KMS-11 (cell line): ENCODE data around the gene RGS11.

Experiments used
- H2AFZ ChIP-seq: fragments of 200-600 bp; sonication (generic); 2 replicates; pipeline ENCODE4 v1.6.1; 2016; ENCODE audit warnings: antibody characterized with exemption, mixed run types, low read depth
- H3K27ac ChIP-seq: fragments of 200-600 bp; sonication (generic); 2 replicates; pipeline ENCODE4 v1.6.1; 2016; ENCODE audit warnings: mild to moderate bottlenecking, mixed run types
- H3K27me3 ChIP-seq: fragments of 200-600 bp; sonication (generic); 2 replicates; pipeline ENCODE4 v1.6.1; 2017; ENCODE audit warnings: mild to moderate bottlenecking, low read depth, mixed run types, moderate library complexity; ENCODE audit not compliant: insufficient read depth
- H3K36me3 ChIP-seq: fragments of 200-600 bp; sonication (generic); 2 replicates; pipeline ENCODE4 v1.6.1; 2017; ENCODE audit warnings: mild to moderate bottlenecking, mixed run types; ENCODE audit not compliant: insufficient read depth
- H3K4me1 ChIP-seq: fragments of 200-600 bp; sonication (generic); 2 replicates; pipeline ENCODE4 v1.6.1; 2016; ENCODE audit warnings: mild to moderate bottlenecking, low read depth, mixed run types; ENCODE audit not compliant: poor library complexity, severe bottlenecking
- H3K4me2 ChIP-seq: fragments of 200-600 bp; sonication (generic); 2 replicates; pipeline ENCODE4 v1.7.0; 2016; ENCODE audit warnings: mild to moderate bottlenecking, mixed run types
- H3K4me3 ChIP-seq: fragments of 200-600 bp; sonication (generic); IDR thresholded peaks from 2 replicates; pipeline ENCODE4 v1.6.1; 2017; ENCODE audit warnings: low read depth, low read length, mixed read lengths; ENCODE audit not compliant: insufficient read depth
- H3K79me2 ChIP-seq: fragments of 200-600 bp; sonication (generic); 2 replicates; pipeline ENCODE4 v1.6.1; 2016; ENCODE audit warnings: low read depth, mixed run types; ENCODE audit not compliant: insufficient read depth
- H3K9ac ChIP-seq: fragments of 200-600 bp; sonication (generic); 2 replicates; pipeline ENCODE4 v1.6.1; 2016; ENCODE audit warnings: mild to moderate bottlenecking, mixed run types
- H4K20me1 ChIP-seq: fragments of 200-600 bp; sonication (generic); 2 replicates; pipeline ENCODE4 v1.6.1; 2016; ENCODE audit warnings: mild to moderate bottlenecking, mixed run types; ENCODE audit not compliant: insufficient read depth
- CTCF ChIP-seq: fragments of 200-600 bp; sonication (generic); conservative IDR thresholded peaks from 2 replicates; pipeline ENCODE4 v1.6.1; 2017; ENCODE audit warnings: low read depth, mild to moderate bottlenecking, antibody characterized with exemption, low read length, moderate library complexity, mixed read lengths

The RGS11 gene

GRCh38 chr16:278863-279366, 3.2 kb upstream of the RGS11 start:
- Histone ChIP-seq H3K4me2 (no peak overlapping the region; the same call in 1 of the 2 replicates), H2AFZ (no peak overlapping the region), H3K9ac (no peak overlapping the region), H3K27ac (no peak overlapping the region), H3K79me2 (no peaks in the 10 kb centered on the region), H3K36me3 (no peaks in the 10 kb centered on the region), H3K4me1 (peaks cover 4% of the 10 kb centered on the region), H4K20me1 (no peaks in the 10 kb centered on the region), H3K4me3 (no peak overlapping the region), H3K27me3 (peaks cover 34% of the 10 kb centered on the region; the same call in 1 of the 2 replicates)
- no peak for TF ChIP-seq CTCF

- Histone ChIP-seq H3K36me3 (no peaks in the 10 kb centered on the region), H3K4me3 (no peak overlapping the region), H3K4me2 (no peak overlapping the region), H3K27ac (no peak overlapping the region), H4K20me1 (no peaks in the 10 kb centered on the region), H2AFZ (no peak overlapping the region), H3K27me3 (peaks cover 40% of the 10 kb centered on the region; the same call in 1 of the 2 replicates), H3K9ac (no peak overlapping the region), H3K79me2 (no peaks in the 10 kb centered on the region), H3K4me1 (peaks cover 7% of the 10 kb centered on the region)
- TF ChIP-seq CTCF = no peak
Observed at GRCh38 chr16:276426-277077, 808 bp upstream of the RGS11 start.

- Histone ChIP-seq H3K4me3 (no peak overlapping the region), H3K36me3 (no peaks in the 10 kb centered on the region), H3K27ac (no peak overlapping the region), H2AFZ (no peak overlapping the region), H3K27me3 (peaks cover 35% of the 10 kb centered on the region; the same call in 1 of the 2 replicates), H4K20me1 (no peaks in the 10 kb centered on the region), H3K79me2 (no peaks in the 10 kb centered on the region), H3K4me2 (no peak overlapping the region), H3K9ac (no peak overlapping the region), H3K4me1 (peaks cover 7% of the 10 kb centered on the region)
- TF ChIP-seq CTCF = no peak
Observed at GRCh38 chr16:275041-275641, 603 bp downstream of the RGS11 start.

GRCh38 chr16:273547-274421, 2.0 kb downstream of the RGS11 start:
- Histone ChIP-seq H3K9ac (no peak overlapping the region), H3K27ac (no peak overlapping the region), H3K4me1 (peaks cover 3% of the 10 kb centered on the region), H4K20me1 (no peaks in the 10 kb centered on the region), H2AFZ (peak overlapping the region; percentile 47; the same call in 1 of the 2 replicates), H3K4me2 (peak overlapping the region; percentile 54), H3K4me3 (no peak overlapping the region), H3K79me2 (no peaks in the 10 kb centered on the region), H3K27me3 (peaks cover 35% of the 10 kb centered on the region; the same call in 1 of the 2 replicates), H3K36me3 (no peaks in the 10 kb centered on the region)
- no peak for TF ChIP-seq CTCF
